Loucy (cell line): Measurements from ENCODE around the gene TOM1L2.

Experiments used
- H2AFZ ChIP-seq: fragments of 200-600 bp; sonication (generic); 2 replicates; pipeline ENCODE4 v1.6.0; 2016; ENCODE audit warnings: antibody characterized with exemption, mild to moderate bottlenecking, low read length, moderate library complexity
- H3F3A ChIP-seq: fragments of 200-600 bp; 2 replicates; pipeline ENCODE4 v1.6.0; 2016; ENCODE audit warnings: antibody characterized with exemption, low read depth, mild to moderate bottlenecking
- H3K27me3 ChIP-seq: fragments of 200-600 bp; sonication (generic); 2 replicates; pipeline ENCODE4 v1.6.1; 2014; ENCODE audit warnings: low read length, mild to moderate bottlenecking; ENCODE audit not compliant: insufficient read depth, poor library complexity, severe bottlenecking
- H3K36me3 ChIP-seq: fragments of 200-600 bp; sonication (generic); 2 replicates; pipeline ENCODE4 v1.6.1; 2016; ENCODE audit warnings: low read length; ENCODE audit not compliant: insufficient read depth
- H3K4me1 ChIP-seq: fragments of 200-600 bp; sonication (generic); 2 replicates; pipeline ENCODE4 v1.5.1; 2014; ENCODE audit warnings: low read length, mild to moderate bottlenecking; ENCODE audit not compliant: insufficient read depth, poor library complexity, severe bottlenecking
- H3K4me2 ChIP-seq: fragments of 200-600 bp; sonication (generic); 2 replicates; pipeline ENCODE4 v1.6.0; 2014; ENCODE audit warnings: antibody characterized with exemption, low read length, low read depth, mild to moderate bottlenecking; ENCODE audit not compliant: poor library complexity, severe bottlenecking
- H3K4me3 ChIP-seq: fragments of 200-600 bp; sonication (generic); 2 replicates; pipeline ENCODE4 v1.5.1; 2014; ENCODE audit warnings: low read length, mild to moderate bottlenecking, mixed read lengths; ENCODE audit not compliant: poor library complexity, severe bottlenecking
- H3K79me2 ChIP-seq: fragments of 200-600 bp; sonication (generic); 2 replicates; pipeline ENCODE4 v1.6.1; 2014; ENCODE audit warnings: low read length; ENCODE audit not compliant: insufficient read depth
- H3K9ac ChIP-seq: fragments of 200-600 bp; sonication (generic); 2 replicates; pipeline ENCODE4 v1.6.0; 2014; ENCODE audit warnings: mild to moderate bottlenecking, low read depth, low read length, moderate library complexity; ENCODE audit not compliant: poor library complexity, severe bottlenecking
- H3K9me2 ChIP-seq: fragments of 200-600 bp; sonication (generic); replicated peaks from 2 replicates; pipeline ENCODE4 v1.6.1; 2016; ENCODE audit warnings: low read depth, low read length, mixed read lengths
- H3K9me3 ChIP-seq: fragments of 200-600 bp; sonication (generic); 2 replicates; pipeline ENCODE4 v1.6.1; 2014; ENCODE audit warnings: mild to moderate bottlenecking, antibody characterized with exemption, low read length, low read depth; ENCODE audit not compliant: insufficient read depth
- H4K20me1 ChIP-seq: fragments of 200-600 bp; sonication (generic); 2 replicates; pipeline ENCODE4 v1.6.0; 2014; ENCODE audit warnings: antibody characterized with exemption, low read length, mild to moderate bottlenecking; ENCODE audit not compliant: insufficient read depth, poor library complexity, severe bottlenecking
- EZH2phosphoT487 ChIP-seq: fragments of 200-600 bp; IDR thresholded peaks from 2 replicates; pipeline ENCODE4 v1.6.1; 2018; ENCODE audit warnings: antibody characterized with exemption, mild to moderate bottlenecking, moderate library complexity, borderline replicate concordance
- TF ChIP-seq, protein P1 (sequence below): fragments of 200-600 bp; sonication (generic); conservative IDR thresholded peaks from 2 replicates; pipeline ENCODE4 v1.5.1; 2014; ENCODE audit warnings: mild to moderate bottlenecking, antibody characterized with exemption, low read length

Gene TOM1L2

DNA sequence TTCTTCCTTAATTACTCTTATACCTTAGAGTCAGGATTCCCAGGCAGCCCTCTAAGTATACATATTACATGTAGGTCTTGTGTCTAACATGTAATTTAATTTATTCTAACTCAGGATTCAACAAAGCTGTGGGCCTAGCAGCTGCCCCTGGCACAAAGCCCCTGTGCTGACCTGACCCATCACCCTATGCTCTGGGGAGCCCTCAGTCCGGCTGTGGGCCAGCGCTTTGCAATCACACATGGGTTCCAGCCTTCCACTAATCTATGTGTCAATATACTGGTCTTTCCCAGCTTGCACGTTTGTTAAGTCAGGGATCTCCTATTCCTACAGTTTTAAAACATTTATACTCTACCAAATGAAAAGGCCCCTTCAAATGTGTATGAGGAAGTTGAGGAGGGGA lies 72.7 kb downstream of the TOM1L2 start:
- Histone ChIP-seq H3K9me2 (no peaks in the 10 kb centered on the region), H3K36me3 (no peaks in the 10 kb centered on the region), H3K4me3 (no peak overlapping the region), H2AFZ (no peak overlapping the region), H3F3A (no peaks in the 10 kb centered on the region), H4K20me1 (no peaks in the 10 kb centered on the region), H3K9ac (no peak overlapping the region), H3K9me3 (no peaks in the 10 kb centered on the region), H3K4me1 (no peaks in the 10 kb centered on the region), H3K79me2 (no peaks in the 10 kb centered on the region), H3K4me2 (no peak overlapping the region), H3K27me3 (no peaks in the 10 kb centered on the region)
- TF ChIP-seq EZH2phosphoT487: no peak
- TF ChIP-seq, protein P1, sequence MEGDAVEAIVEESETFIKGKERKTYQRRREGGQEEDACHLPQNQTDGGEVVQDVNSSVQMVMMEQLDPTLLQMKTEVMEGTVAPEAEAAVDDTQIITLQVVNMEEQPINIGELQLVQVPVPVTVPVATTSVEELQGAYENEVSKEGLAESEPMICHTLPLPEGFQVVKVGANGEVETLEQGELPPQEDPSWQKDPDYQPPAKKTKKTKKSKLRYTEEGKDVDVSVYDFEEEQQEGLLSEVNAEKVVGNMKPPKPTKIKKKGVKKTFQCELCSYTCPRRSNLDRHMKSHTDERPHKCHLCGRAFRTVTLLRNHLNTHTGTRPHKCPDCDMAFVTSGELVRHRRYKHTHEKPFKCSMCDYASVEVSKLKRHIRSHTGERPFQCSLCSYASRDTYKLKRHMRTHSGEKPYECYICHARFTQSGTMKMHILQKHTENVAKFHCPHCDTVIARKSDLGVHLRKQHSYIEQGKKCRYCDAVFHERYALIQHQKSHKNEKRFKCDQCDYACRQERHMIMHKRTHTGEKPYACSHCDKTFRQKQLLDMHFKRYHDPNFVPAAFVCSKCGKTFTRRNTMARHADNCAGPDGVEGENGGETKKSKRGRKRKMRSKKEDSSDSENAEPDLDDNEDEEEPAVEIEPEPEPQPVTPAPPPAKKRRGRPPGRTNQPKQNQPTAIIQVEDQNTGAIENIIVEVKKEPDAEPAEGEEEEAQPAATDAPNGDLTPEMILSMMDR: no peak

DNA sequence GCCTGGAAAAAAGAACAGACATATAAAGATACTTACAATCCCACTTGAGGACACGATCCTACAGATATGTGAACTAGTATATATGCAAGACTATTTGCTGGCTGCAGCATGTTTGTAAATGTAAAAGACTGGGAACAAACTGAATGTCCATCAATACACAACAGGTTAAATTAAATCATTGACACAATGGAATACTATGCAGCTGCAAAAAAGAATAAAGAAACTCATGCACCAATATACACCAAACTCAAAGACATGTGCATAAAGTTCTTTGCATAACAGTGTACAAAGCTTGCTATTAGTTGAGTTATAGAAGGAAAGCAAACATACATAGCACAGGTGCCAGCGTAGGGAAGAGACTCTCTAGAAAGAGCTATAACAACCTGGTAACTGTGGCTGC lies 73.5 kb downstream of the TOM1L2 start:
- no peak overlapping the region for H2AFZ ChIP-seq
- no peaks in the 10 kb centered on the region for H3K27me3 ChIP-seq
- no peak overlapping the region for H3K4me3 ChIP-seq
- H3K79me2 ChIP-seq: no peaks in the 10 kb centered on the region
- no peaks in the 10 kb centered on the region for H3K36me3 ChIP-seq
- H4K20me1 ChIP-seq: no peaks in the 10 kb centered on the region
- no peaks in the 10 kb centered on the region for H3K9me2 ChIP-seq
- H3F3A ChIP-seq: no peaks in the 10 kb centered on the region
- H3K4me1 ChIP-seq: no peaks in the 10 kb centered on the region
- no peak overlapping the region for H3K9ac ChIP-seq
- H3K9me3 ChIP-seq: no peaks in the 10 kb centered on the region
- TF ChIP-seq, protein P1: no peak
- no peak for TF ChIP-seq EZH2phosphoT487
- no peak overlapping the region for H3K4me2 ChIP-seq

DNA sequence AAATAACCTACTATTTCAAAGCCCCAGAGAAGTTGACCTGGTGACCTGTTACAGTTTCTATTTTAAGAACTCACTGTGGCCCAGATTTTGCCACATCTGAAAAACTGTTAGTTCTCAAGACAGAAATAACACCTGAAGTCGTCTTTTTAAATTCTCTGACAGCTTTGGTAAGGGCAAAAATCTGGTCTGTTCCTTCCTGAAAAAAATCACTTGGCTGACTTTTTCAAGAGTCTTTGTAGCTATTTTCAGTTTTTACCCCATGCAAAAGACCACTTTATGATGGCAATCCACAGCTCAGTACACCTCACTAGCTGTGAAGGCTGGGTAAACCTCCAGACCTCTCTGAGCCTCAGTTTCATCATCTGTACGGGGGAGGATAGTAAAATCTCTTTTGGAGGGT lies 74.8 kb downstream of the TOM1L2 start:
- no peaks in the 10 kb centered on the region for H3K9me2 ChIP-seq
- no peaks in the 10 kb centered on the region for H3F3A ChIP-seq
- H3K36me3 ChIP-seq: no peaks in the 10 kb centered on the region; the same call in 1 of the 2 replicates
- H2AFZ ChIP-seq: no peak overlapping the region
- no peaks in the 10 kb centered on the region for H3K4me1 ChIP-seq
- H3K9ac ChIP-seq: no peak overlapping the region
- no peaks in the 10 kb centered on the region for H3K27me3 ChIP-seq
- H4K20me1 ChIP-seq: no peaks in the 10 kb centered on the region
- no peak overlapping the region for H3K4me3 ChIP-seq
- no peaks in the 10 kb centered on the region for H3K9me3 ChIP-seq
- no peak for TF ChIP-seq EZH2phosphoT487
- TF ChIP-seq, protein P1: no peak
- H3K4me2 ChIP-seq: no peak overlapping the region
- no peaks in the 10 kb centered on the region for H3K79me2 ChIP-seq
